NCI-H774 (cell line): ENCODE data around the gene IGSF21.

ENCODE experiments used
- DNase-seq: peaks from one replicate; lab custom pipeline; 2025; lab: John Stamatoyannopoulos, UW

Gene IGSF21

GRCh38 chr1:18097206-18097605 lies 10.4 kb upstream of the IGSF21 start:
- no peak for DNase-seq

GRCh38 chr1:18099026-18099425 lies 8.6 kb upstream of the IGSF21 start:
- no peak for DNase-seq

DNA sequence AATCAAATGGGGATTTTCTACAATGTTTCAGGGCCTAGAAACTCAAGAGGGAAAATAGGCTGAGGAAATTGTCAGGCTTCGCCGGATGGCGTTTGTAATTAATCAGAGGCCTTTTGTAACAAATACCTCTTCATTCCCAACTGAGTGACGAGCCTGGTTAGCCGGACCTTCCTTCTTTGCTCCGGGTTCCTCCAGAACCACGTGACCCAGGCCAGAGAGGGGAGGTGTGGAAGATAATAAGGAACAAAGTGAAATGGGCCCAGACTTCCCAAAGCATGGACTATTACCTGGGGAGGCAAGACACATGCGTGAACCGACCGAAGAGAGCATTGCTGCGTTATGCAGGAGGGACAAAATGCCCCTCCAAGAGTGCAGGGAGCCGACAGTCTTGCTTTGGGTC lies 7.5 kb upstream of the IGSF21 start:
- DNase-seq: no peak

DNA sequence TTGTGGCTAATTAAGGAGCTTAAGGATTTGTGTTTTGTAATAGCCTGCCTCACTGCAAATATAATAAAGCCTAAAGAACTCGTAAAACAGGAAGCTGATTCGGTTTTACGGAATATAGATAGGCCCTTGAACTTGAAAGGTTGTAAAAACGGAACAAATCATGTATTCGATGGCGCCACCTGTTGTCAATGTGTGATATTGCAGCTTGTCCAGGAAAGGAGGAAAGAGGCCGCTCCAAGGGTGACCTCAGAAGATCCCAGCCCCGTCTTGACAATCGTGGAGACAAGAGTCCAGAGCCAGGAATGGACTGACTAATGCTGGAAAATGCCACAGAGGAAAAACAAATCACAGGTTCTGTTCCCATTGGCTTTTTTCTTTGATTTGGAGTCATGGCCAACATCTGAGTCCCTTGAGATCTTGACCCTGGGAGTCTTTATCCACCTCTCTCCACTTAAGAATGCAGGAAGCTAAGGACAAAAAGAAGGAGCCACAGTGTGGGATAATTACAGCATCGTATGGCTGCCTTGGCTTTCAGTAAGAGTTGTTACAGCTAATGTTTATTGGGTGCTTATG lies 7.0 kb upstream of the IGSF21 start:
- peak; percentile 4 for DNase-seq

DNA sequence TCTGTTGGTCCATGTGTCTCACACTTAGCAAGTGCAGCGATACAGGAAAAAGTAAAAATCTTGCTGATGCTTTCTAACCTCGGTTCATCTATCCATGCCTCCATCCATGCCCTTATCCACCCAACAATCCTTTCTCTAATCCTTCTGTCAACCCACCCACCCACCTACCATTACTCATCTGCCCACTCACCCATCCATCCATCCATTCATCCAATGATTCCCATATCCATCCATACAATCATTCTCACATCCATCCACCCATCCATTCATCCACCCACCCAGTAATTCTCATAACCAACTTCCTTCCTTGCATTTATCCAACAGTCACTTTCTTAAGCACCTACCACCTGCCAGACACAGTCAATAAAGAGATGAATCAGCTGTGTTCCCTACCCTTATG lies 6.1 kb upstream of the IGSF21 start:
- DNase-seq: no peak

- DNase-seq: no peak
These were observed 3.7 kb upstream of the IGSF21 start for GRCh38 chr1:18103788-18104421.

GRCh38 chr1:18104546-18105100 lies 3.0 kb upstream of the IGSF21 start:
- no peak for DNase-seq

- DNase-seq: no peak
These were observed 2.4 kb upstream of the IGSF21 start for GRCh38 chr1:18105196-18105595.

- DNase-seq: no peak
These were observed 880 bp downstream of the IGSF21 start for GRCh38 chr1:18108299-18109057.

DNA sequence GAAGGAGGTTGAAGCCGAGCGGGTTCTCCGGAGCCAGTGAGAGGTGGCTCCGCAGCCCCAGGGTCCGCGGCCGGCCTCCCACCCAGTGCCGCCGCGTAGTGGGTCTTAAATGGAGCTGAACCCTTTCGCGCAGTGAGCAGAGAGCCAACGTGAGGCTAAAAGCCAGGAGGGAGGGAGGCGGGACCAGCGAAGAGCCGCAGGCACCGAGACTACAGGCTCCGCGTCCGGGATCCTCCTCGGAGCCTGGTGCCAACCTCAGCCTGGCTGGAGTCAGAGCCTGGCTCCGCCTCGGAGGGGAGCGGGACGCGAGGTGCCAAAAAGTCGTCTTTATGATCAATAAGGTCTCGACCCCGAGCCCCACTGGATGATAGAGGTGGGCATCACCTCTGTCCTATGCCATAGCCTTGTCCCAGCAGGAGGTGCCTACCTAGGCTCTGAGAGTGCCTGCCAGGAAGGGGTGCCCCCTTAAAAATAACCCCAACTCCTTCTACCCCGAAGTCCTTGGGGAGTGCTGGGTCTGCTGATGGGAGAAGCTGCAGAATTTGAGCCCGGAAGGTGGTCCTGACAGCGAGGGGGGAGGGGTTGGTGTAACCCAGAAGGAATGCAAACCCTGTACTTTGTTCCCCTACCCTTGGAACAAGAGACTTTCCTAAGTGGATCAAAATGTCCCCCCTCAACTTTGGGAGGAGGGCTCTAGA lies 1.6 kb downstream of the IGSF21 start:
- no peak for DNase-seq

DNA sequence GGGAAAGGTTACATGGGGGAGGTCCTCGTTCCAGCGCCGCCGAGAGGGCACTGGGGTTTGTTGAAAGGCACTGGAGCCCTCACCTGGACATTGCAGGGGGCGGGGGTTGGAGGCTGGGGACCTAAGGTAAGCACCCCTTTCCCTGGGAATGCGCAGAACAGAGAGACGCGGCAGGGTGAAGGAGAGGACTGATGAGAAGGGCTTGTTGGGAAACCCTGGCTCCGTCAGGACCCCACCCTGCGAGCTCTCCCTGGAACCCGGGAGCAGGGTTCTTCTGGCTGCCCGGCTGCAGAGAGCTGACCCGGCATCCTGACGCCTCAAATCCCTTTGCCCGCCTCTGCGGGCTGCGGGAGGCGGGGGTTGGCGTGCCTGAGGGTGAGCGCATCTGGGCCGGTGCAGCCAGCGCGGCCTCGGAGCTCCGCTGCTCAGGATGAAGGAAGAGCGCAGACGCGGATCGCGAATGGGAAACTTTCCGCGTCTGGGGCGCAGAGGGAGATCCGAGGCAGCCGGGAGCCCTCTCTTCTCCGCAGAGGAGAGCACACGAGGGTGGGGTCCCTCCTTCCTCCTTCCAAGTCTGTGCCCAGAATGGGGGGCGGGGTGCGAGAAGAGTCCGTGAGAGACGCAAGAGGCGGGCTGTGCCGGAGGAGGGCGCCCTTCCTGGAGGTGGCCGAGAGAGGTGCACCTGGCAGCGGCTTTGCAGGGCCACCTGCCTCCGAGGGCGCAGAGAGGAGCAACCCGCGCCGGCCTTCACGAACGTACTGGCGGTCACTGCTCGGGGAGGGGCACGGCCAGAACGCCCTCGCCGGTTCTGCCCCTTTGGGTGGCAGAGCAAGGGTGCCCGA lies 2.4 kb downstream of the IGSF21 start:
- DNase-seq: peak; percentile 4

DNA sequence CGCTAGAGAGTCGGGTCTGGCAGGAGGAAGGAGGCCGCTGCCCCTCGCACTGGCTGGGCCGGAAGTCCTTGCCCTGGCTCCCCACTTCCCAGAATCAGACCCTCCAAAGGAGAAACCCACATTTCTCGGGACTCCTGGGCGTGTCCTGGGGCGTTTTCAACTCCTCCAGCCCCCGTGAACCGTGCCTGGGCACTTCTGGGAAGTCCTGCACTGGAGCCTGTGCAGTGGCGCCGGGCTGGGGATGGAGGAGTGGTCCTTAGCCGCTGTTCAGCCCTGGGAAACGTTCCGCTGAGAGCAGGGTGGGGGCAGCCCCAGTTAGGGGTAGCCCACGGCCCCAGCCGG lies 3.0 kb downstream of the IGSF21 start:
- no peak for DNase-seq

DNA sequence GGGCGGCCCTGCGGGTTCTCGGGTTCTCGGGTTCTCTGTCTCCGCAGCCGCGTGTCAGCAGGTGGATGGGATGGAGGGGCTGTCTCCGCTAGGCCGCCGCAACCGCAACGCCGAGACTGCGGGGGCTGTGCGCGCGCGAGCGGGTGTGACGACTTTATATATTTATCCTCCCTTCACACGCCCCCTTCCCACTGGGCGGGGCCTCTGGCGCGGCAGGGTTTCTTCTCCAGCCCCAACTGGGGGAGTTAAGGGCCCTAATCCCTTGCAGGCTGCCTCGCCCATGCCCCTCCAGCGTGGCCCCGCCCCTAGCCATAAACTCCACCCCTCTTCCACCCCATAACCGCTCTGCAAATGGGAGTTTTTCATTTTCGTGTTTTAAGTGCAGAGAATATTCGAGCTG lies 3.4 kb downstream of the IGSF21 start:
- no peak for DNase-seq

DNA sequence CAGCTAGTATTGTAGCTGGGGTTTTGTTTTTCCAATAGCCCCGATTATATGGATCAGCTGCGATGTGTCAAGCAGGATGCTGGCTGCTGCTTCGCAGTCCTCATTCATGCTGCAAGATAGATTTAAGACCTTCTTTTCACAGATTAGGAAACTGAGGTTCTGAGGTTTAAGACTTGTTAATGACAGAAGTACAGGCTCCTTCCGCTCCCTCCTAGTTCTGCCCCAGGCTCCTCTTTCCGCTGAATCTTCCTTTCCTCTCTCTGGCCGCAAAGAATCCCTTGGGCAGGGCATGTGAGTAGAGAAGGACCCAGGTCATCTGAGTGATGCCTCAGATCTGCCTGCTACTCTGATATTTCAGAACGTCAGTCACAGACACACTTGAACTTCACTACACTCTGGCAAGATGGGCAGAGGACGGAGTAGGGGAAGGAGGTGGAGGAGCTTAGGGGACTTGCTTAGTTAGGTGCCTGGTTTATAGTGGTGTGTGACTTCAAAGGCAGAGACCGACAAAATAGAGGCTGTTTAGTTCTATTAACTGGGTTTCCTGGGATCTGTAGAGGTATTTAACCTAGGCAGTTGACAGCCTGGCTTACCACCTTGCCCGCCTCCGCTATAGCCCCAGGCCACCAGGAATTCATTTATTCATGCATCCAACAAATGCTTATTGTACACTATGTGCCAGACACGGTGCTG lies 4.2 kb downstream of the IGSF21 start:
- no peak for DNase-seq

DNA sequence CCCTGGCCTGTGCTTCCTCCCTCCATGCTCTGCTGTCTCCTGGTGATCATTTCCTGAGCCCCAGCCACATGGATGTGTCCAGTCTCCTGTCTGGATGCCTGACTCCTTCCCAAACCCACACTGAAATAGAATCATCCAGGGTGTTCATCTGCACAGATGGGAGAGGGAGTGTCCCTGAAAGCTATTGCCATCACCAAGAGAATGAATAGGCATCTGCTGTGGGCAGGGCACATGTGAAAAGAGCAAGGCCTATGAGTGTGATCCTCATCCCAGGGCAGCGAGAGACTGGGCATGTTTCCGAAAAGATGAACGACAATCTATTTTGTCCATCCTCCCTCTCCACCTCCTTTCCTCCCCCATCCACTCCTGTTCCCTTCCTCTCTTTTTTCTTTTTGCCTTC lies 5.0 kb downstream of the IGSF21 start:
- DNase-seq: no peak

DNA sequence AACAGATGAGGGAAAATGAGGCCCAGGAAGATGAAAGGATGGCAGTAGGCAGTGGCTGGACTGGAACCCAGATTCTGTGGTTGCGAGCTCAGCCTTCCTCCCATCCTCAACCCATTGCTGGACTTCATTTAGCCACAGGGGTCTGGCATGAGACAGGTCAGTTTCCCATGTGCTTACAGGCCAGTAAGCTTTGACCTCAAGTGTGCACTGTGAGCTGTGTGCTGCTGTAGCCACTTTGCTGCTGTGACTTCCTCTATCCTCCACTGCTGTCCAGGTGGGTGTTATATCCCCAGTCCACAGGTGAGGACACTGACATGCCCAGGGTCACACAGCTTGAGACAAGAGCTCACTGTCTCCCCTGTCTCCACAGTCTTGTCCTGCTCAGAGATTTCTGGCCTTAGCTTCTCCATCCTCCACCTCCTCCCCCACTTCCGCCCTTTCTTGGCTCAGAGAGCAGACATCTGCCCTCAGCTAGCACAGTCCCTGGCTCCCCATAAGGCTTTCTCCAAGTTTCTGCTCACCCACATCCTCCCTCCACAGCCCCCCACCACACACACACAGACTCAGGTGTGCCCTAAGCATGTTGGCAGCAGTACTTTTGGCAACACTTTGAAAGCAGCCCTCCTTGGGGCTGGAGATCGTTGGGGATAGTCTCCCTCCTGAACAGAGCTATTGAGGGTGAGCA lies 7.3 kb downstream of the IGSF21 start:
- DNase-seq: no peak

DNA sequence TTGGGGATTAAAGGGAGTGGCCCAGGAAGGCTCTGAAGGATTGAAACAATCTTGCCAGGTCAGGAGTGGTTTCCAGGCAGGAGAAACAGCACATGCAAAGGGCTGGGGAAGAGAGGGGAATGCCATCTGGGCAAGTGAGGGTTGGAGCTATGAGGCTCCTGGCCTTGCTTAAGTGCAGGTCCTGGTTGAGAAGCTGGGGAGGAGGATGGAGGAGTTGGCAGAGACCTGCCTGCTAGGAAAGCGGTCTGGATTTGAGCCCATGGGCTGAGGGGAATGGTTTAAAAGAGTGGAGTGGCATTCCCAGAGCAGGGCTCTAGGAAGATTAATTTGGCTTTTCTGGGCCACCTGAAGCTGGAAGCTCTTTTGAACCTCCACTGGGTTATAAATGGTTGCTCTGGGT lies 9.2 kb downstream of the IGSF21 start:
- DNase-seq: no peak

GRCh38 chr1:18118078-18118477 lies 10.5 kb downstream of the IGSF21 start:
- no peak for DNase-seq

GRCh38 chr1:18118491-18118890 lies 10.9 kb downstream of the IGSF21 start:
- no peak for DNase-seq

- no peak for DNase-seq
These were observed 11.7 kb downstream of the IGSF21 start for GRCh38 chr1:18119289-18119688.
